ENCODE measurements around the gene OR2AG2.

Gene OR2AG2

GRCh38 chr11:6719576-6719975 is 52.2 kb downstream of the OR2AG2 start:
- Histone ChIP-seq H3K27ac (no peak overlapping the region), H3K4me1 (ENCODE audit: control insufficient read depth in 1 of 2, insufficient read depth in 1 of 2, low read depth in 1 of 2, low read length in 1 of 2) (peaks cover 9 to 38% of the 10 kb centered on the region in 2 experiments), H3K4me3 (ENCODE audit: low read depth in 1 of 2, low read length in 1 of 2) (no peak overlapping the region), H3K36me3 (peaks cover 3% of the 10 kb centered on the region), H3K27me3 (no peaks in the 10 kb centered on the region), H3K9me3 (no peaks in the 10 kb centered on the region)
- TF ChIP-seq CTCF (IDR thresholded peaks at IDR 0.05) = no peak

GRCh38 chr11:6717426-6717825 is 54.4 kb downstream of the OR2AG2 start:
- Histone ChIP-seq H3K27ac (no peak overlapping the region), H3K4me3 (ENCODE audit: low read depth in 1 of 2, low read length in 1 of 2) (no peak overlapping the region), H3K27me3 (no peaks in the 10 kb centered on the region), H3K9me3 (no peaks in the 10 kb centered on the region), H3K4me1 (ENCODE audit: control insufficient read depth in 1 of 2, insufficient read depth in 1 of 2, low read depth in 1 of 2, low read length in 1 of 2) (peaks cover 9 to 31% of the 10 kb centered on the region in 2 experiments), H3K36me3 (peaks cover 3% of the 10 kb centered on the region)
- TF ChIP-seq CTCF (IDR thresholded peaks at IDR 0.05) = no peak
